ENCODE measurements around the gene RDH16.
"Not testable (repeated sequence)": the region's sequence is repeated elsewhere in the genome, so short reads cannot be mapped to it uniquely, and the experiment has no call there.

RDH16 gene

GRCh38 chr12:56921346-56921745 lies 36.1 kb downstream of the RDH16 start:
- Histone ChIP-seq H3K27me3 (ENCODE audit: control insufficient read depth, insufficient read depth, low read length) (no peaks in the 10 kb centered on the region), H3K9me3 (ENCODE audit: control insufficient read depth, insufficient read depth, low read length) (no peaks in the 10 kb centered on the region), H3K27ac (ENCODE audit: low read length) (no peak overlapping the region), H3K36me3 (ENCODE audit: control insufficient read depth, insufficient read depth, low read length) (no peaks in the 10 kb centered on the region), H3K4me1 (ENCODE audit: control insufficient read depth, insufficient read depth, low read length) (no peaks in the 10 kb centered on the region), H3K4me3 (ENCODE audit: low read length) (no peak overlapping the region)
- no CpG with 5 or more reads among the region's 1 CpG for WGBS (ENCODE audit: insufficient coverage, insufficient read length)
- DNase-seq (ENCODE audit: low read depth, low spot score), result no peak

- not testable (repeated sequence) for DNase-seq (ENCODE audit: low read depth, low spot score); H3K4me1 ChIP-seq (ENCODE audit: control insufficient read depth, insufficient read depth, low read length); H3K27ac ChIP-seq (ENCODE audit: low read length); H3K9me3 ChIP-seq (ENCODE audit: control insufficient read depth, insufficient read depth, low read length); H3K4me3 ChIP-seq (ENCODE audit: low read length); H3K27me3 ChIP-seq (ENCODE audit: control insufficient read depth, insufficient read depth, low read length); H3K36me3 ChIP-seq (ENCODE audit: control insufficient read depth, insufficient read depth, low read length)
- no CpG with 5 or more reads among the region's 3 CpGs for WGBS (ENCODE audit: insufficient coverage, insufficient read length)
These were observed 39.3 kb downstream of the RDH16 start for GRCh38 chr12:56918139-56918538.

- DNase-seq (ENCODE audit: low read depth, low spot score), result no peak
- no peak overlapping the region for H3K4me3 ChIP-seq (ENCODE audit: low read length)
- no CpG with 5 or more reads among the region's 1 CpG for WGBS (ENCODE audit: insufficient coverage, insufficient read length)
These were observed 40.4 kb downstream of the RDH16 start for GRCh38 chr12:56916996-56917333.

GRCh38 chr12:56916296-56916995 lies 41.0 kb downstream of the RDH16 start:
- H3K4me1 ChIP-seq (ENCODE audit: control insufficient read depth, insufficient read depth, low read length), result no peaks in the 10 kb centered on the region
- no peaks in the 10 kb centered on the region for H3K36me3 ChIP-seq (ENCODE audit: control insufficient read depth, insufficient read depth, low read length)
- DNase-seq (ENCODE audit: low read depth, low spot score), result no peak
- H3K27me3 ChIP-seq (ENCODE audit: control insufficient read depth, insufficient read depth, low read length), result no peaks in the 10 kb centered on the region
- no peaks in the 10 kb centered on the region; the same call in 1 of the 2 replicates for H3K9me3 ChIP-seq (ENCODE audit: control insufficient read depth, insufficient read depth, low read length)
- H3K27ac ChIP-seq (ENCODE audit: low read length), result no peak overlapping the region
- no peak overlapping the region for H3K4me3 ChIP-seq (ENCODE audit: low read length)
- no CpG with 5 or more reads among the region's 4 CpGs for WGBS (ENCODE audit: insufficient coverage, insufficient read length)

More at GRCh38 chr12:56916996-56917333, 40.4 kb downstream of the RDH16 start:
- H3K36me3 ChIP-seq (ENCODE audit: control insufficient read depth, insufficient read depth, low read length), result no peaks in the 10 kb centered on the region
- no peaks in the 10 kb centered on the region for H3K4me1 ChIP-seq (ENCODE audit: control insufficient read depth, insufficient read depth, low read length)
- H3K27me3 ChIP-seq (ENCODE audit: control insufficient read depth, insufficient read depth, low read length), result no peaks in the 10 kb centered on the region
- no peaks in the 10 kb centered on the region for H3K9me3 ChIP-seq (ENCODE audit: control insufficient read depth, insufficient read depth, low read length)
- H3K27ac ChIP-seq (ENCODE audit: low read length), result no peak overlapping the region

- H3K36me3 ChIP-seq (ENCODE audit: control insufficient read depth, insufficient read depth, low read length), result no peaks in the 10 kb centered on the region
These were observed 42.7 kb downstream of the RDH16 start for GRCh38 chr12:56914724-56915123.

GRCh38 chr12:56914256-56914655 lies 43.2 kb downstream of the RDH16 start:
- no peak for DNase-seq (ENCODE audit: low read depth, low spot score)
- Histone ChIP-seq H3K36me3 (ENCODE audit: control insufficient read depth, insufficient read depth, low read length) (no peaks in the 10 kb centered on the region), H3K9me3 (ENCODE audit: control insufficient read depth, insufficient read depth, low read length) (no peaks in the 10 kb centered on the region; the same call in 1 of the 2 replicates), H3K4me1 (ENCODE audit: control insufficient read depth, insufficient read depth, low read length) (no peaks in the 10 kb centered on the region), H3K4me3 (ENCODE audit: low read length) (no peak overlapping the region), H3K27me3 (ENCODE audit: control insufficient read depth, insufficient read depth, low read length) (no peaks in the 10 kb centered on the region), H3K27ac (ENCODE audit: low read length) (no peak overlapping the region)

More at GRCh38 chr12:56914724-56915123, 42.7 kb downstream of the RDH16 start:
- no peak for DNase-seq (ENCODE audit: low read depth, low spot score)
- WGBS (ENCODE audit: insufficient coverage, insufficient read length), result 100% methylated on average over 1 of the region's 3 CpGs
- H3K4me1 ChIP-seq (ENCODE audit: control insufficient read depth, insufficient read depth, low read length), result no peaks in the 10 kb centered on the region
- no peak overlapping the region for H3K4me3 ChIP-seq (ENCODE audit: low read length)
- no peaks in the 10 kb centered on the region for H3K27me3 ChIP-seq (ENCODE audit: control insufficient read depth, insufficient read depth, low read length)
- H3K27ac ChIP-seq (ENCODE audit: low read length), result no peak overlapping the region
- no peaks in the 10 kb centered on the region; the same call in 1 of the 2 replicates for H3K9me3 ChIP-seq (ENCODE audit: control insufficient read depth, insufficient read depth, low read length)

GRCh38 chr12:56909403-56909802 lies 48.0 kb downstream of the RDH16 start:
- WGBS (ENCODE audit: insufficient coverage, insufficient read length), result no CpG with 5 or more reads among the region's 2 CpGs
- not testable (repeated sequence) for DNase-seq (ENCODE audit: low read depth, low spot score); H3K4me3 ChIP-seq (ENCODE audit: low read length); H3K36me3 ChIP-seq (ENCODE audit: control insufficient read depth, insufficient read depth, low read length); H3K9me3 ChIP-seq (ENCODE audit: control insufficient read depth, insufficient read depth, low read length); H3K4me1 ChIP-seq (ENCODE audit: control insufficient read depth, insufficient read depth, low read length); H3K27me3 ChIP-seq (ENCODE audit: control insufficient read depth, insufficient read depth, low read length); H3K27ac ChIP-seq (ENCODE audit: low read length)

- H3K9me3 ChIP-seq (ENCODE audit: control insufficient read depth, insufficient read depth, low read length), result peaks cover 4% of the 10 kb centered on the region
- H3K4me3 ChIP-seq (ENCODE audit: low read length), result no peak overlapping the region
These were observed 49.3 kb downstream of the RDH16 start for GRCh38 chr12:56908136-56908535.

GRCh38 chr12:56905852-56906251 lies 51.6 kb downstream of the RDH16 start:
- DNase-seq (ENCODE audit: low read depth, low spot score), result no peak
- Histone ChIP-seq H3K4me3 (ENCODE audit: low read length) (no peak overlapping the region), H3K27me3 (ENCODE audit: control insufficient read depth, insufficient read depth, low read length) (no peaks in the 10 kb centered on the region), H3K4me1 (ENCODE audit: control insufficient read depth, insufficient read depth, low read length) (no peaks in the 10 kb centered on the region; the same call in 1 of the 2 replicates), H3K9me3 (ENCODE audit: control insufficient read depth, insufficient read depth, low read length) (peaks cover 8% of the 10 kb centered on the region), H3K36me3 (ENCODE audit: control insufficient read depth, insufficient read depth, low read length) (no peaks in the 10 kb centered on the region), H3K27ac (ENCODE audit: low read length) (no peak overlapping the region)
- WGBS (ENCODE audit: insufficient coverage, insufficient read length), result no CpG with 5 or more reads among the region's 1 CpG

More at GRCh38 chr12:56908136-56908535, 49.3 kb downstream of the RDH16 start:
- Histone ChIP-seq H3K4me1 (ENCODE audit: control insufficient read depth, insufficient read depth, low read length) (no peaks in the 10 kb centered on the region), H3K36me3 (ENCODE audit: control insufficient read depth, insufficient read depth, low read length) (no peaks in the 10 kb centered on the region), H3K27ac (ENCODE audit: low read length) (no peak overlapping the region), H3K27me3 (ENCODE audit: control insufficient read depth, insufficient read depth, low read length) (no peaks in the 10 kb centered on the region)
- DNase-seq (ENCODE audit: low read depth, low spot score), result no peak
- no CpG with 5 or more reads among the region's 5 CpGs for WGBS (ENCODE audit: insufficient coverage, insufficient read length)

GRCh38 chr12:56903374-56903773 lies 54.0 kb downstream of the RDH16 start:
- H3K36me3 ChIP-seq (ENCODE audit: control insufficient read depth, insufficient read depth, low read length), result no peaks in the 10 kb centered on the region
- no peak overlapping the region for H3K27ac ChIP-seq (ENCODE audit: low read length)
- H3K4me3 ChIP-seq (ENCODE audit: low read length), result no peak overlapping the region
- WGBS (ENCODE audit: insufficient coverage, insufficient read length), result no CpG with 5 or more reads among the region's 1 CpG
- H3K4me1 ChIP-seq (ENCODE audit: control insufficient read depth, insufficient read depth, low read length), result no peaks in the 10 kb centered on the region; the same call in 1 of the 2 replicates
- H3K9me3 ChIP-seq (ENCODE audit: control insufficient read depth, insufficient read depth, low read length), result peaks cover 11% of the 10 kb centered on the region
- no peaks in the 10 kb centered on the region for H3K27me3 ChIP-seq (ENCODE audit: control insufficient read depth, insufficient read depth, low read length)
- no peak for DNase-seq (ENCODE audit: low read depth, low spot score)

Measured in iPS DF 6.9 (cell line).